ENCODE results near the gene WDR36. TPM values are rescaled to one million over a fixed set of nuclear protein-coding genes. Genes with fewer than 3 reads are reported as not detected.

The WDR36 gene
- total and polyA plus RNA-seq, 2 donors from 2014 or later, result 4.5 to 31.8 TPM

DNA sequence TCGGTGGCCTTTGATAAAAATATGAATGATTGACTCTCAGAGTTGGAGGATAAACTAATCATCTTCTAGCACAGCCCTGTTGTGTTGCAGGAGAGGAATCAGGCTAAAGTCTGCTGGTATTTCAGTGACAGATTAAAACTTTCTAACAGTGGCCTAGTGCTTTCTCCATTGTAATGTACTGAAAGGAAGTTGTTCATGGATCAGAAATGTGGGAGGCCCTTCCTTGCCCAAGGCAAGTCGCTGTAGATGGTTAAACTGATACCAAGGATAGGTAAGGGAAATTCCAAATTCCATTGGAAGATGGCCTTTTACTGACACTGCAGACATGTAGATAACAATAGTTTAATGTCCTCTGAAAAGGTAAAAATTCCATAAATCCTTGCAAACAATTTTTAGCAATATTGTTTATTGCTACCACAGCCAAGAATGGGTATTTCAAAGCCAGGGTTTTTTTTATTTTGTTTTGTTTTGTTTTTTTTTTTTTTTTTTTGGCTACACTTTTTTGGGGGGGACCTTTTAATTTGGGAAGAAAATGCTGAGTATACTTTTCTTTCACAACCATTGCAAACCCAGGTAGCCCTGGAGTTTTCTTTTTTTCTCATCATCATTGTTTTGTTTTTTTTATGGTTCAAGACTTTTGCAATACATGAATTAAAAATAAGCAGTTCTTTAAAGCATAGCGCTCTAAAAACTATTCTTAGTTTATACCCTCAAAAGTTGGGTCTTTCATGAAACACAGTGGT lies 35.5 kb downstream of the WDR36 start:
- Histone ChIP-seq H3K4me1 (ENCODE audit: control insufficient read depth in 2 of 3, insufficient read depth in 2 of 3, low read depth in 1 of 3, low read length in 3 of 3) (no peaks in the 10 kb centered on the region), H3K4me3 (ENCODE audit: low read length in 3 of 3) (no peak overlapping the region), H3K36me3 (ENCODE audit: control insufficient read depth in 2 of 3, insufficient read depth in 3 of 3, low read length in 3 of 3) (peaks cover 0 to 11% (median 9%) of the 10 kb centered on the region in 3 donors), H3K9me3 (ENCODE audit: control insufficient read depth in 2 of 3, insufficient read depth in 1 of 3, low read length in 3 of 3) (no peaks in the 10 kb centered on the region), H3K9ac (ENCODE audit: low read length in 3 of 3) (no peak overlapping the region), H3K27me3 (ENCODE audit: control insufficient read depth, insufficient read depth, low read length) (no peaks in the 10 kb centered on the region), H3K27ac (ENCODE audit: low read depth in 2 of 2, low read length in 2 of 2) (no peak overlapping the region)
- TF ChIP-seq, protein P1, sequence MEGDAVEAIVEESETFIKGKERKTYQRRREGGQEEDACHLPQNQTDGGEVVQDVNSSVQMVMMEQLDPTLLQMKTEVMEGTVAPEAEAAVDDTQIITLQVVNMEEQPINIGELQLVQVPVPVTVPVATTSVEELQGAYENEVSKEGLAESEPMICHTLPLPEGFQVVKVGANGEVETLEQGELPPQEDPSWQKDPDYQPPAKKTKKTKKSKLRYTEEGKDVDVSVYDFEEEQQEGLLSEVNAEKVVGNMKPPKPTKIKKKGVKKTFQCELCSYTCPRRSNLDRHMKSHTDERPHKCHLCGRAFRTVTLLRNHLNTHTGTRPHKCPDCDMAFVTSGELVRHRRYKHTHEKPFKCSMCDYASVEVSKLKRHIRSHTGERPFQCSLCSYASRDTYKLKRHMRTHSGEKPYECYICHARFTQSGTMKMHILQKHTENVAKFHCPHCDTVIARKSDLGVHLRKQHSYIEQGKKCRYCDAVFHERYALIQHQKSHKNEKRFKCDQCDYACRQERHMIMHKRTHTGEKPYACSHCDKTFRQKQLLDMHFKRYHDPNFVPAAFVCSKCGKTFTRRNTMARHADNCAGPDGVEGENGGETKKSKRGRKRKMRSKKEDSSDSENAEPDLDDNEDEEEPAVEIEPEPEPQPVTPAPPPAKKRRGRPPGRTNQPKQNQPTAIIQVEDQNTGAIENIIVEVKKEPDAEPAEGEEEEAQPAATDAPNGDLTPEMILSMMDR (IDR thresholded peaks at IDR 0.05; ENCODE audit: borderline replicate concordance, extremely low read depth, insufficient read depth), result no peak
- DNase-seq (no peak), FAIRE-seq (no peak)
- intact Hi-C loops (cut with DNase I), result no loop called here

DNA sequence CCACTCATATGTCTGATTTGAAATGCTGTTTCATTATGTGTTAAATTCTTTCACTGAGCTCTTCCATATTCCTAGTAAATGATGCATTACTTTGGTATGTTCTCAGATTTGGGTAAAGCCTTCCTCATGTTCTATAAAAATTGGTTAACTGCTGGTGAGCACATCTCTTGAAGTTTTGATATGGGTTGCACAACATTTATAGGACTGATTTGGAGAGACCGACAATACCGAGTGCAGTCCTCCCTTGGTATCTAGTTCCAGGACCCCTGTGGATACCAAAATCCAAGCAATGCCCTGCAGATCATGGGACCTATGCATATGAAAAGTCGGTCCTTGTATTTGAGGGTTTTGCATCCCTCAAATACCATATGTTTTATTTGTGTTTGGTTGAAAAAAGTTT lies 37.8 kb downstream of the WDR36 start:
- DNase-seq (no peak), FAIRE-seq (no peak)
- Histone ChIP-seq H3K4me1 (ENCODE audit: control insufficient read depth in 2 of 3, insufficient read depth in 2 of 3, low read depth in 1 of 3, low read length in 3 of 3) (no peaks in the 10 kb centered on the region), H3K9ac (ENCODE audit: low read length in 3 of 3) (no peak overlapping the region), H3K27ac (ENCODE audit: low read depth in 2 of 2, low read length in 2 of 2) (no peak overlapping the region), H3K36me3 (ENCODE audit: control insufficient read depth in 2 of 3, insufficient read depth in 3 of 3, low read length in 3 of 3) (peaks cover 0 to 10% (median 8%) of the 10 kb centered on the region in 3 donors), H3K27me3 (ENCODE audit: control insufficient read depth, insufficient read depth, low read length) (no peaks in the 10 kb centered on the region), H3K9me3 (ENCODE audit: control insufficient read depth in 2 of 3, insufficient read depth in 1 of 3, low read length in 3 of 3) (no peaks in the 10 kb centered on the region), H3K4me3 (ENCODE audit: low read length in 3 of 3) (no peak overlapping the region)
- TF ChIP-seq, protein P1 (IDR thresholded peaks at IDR 0.05; ENCODE audit: borderline replicate concordance, extremely low read depth, insufficient read depth), result no peak
- intact Hi-C loops (cut with DNase I), result no loop called here

GRCh38 chr5:111131356-111131755 lies 39.2 kb downstream of the WDR36 start:
- Histone ChIP-seq H3K27ac (ENCODE audit: low read depth in 2 of 2, low read length in 2 of 2) (no peak overlapping the region), H3K9ac (ENCODE audit: low read length in 3 of 3) (no peak overlapping the region), H3K9me3 (ENCODE audit: control insufficient read depth in 2 of 3, insufficient read depth in 1 of 3, low read length in 3 of 3) (no peaks in the 10 kb centered on the region), H3K27me3 (ENCODE audit: control insufficient read depth, insufficient read depth, low read length) (no peaks in the 10 kb centered on the region), H3K4me1 (ENCODE audit: control insufficient read depth in 2 of 3, insufficient read depth in 2 of 3, low read depth in 1 of 3, low read length in 3 of 3) (no peaks in the 10 kb centered on the region), H3K36me3 (ENCODE audit: control insufficient read depth in 2 of 3, insufficient read depth in 3 of 3, low read length in 3 of 3) (peaks cover 0 to 5% (median under 1%) of the 10 kb centered on the region in 3 donors), H3K4me3 (ENCODE audit: low read length in 3 of 3) (no peak overlapping the region)
- FAIRE-seq, result no peak
- DNase-seq, result peak in 1 of 5 donors; percentile 14
- intact Hi-C loops (cut with DNase I), result no loop called here
- TF ChIP-seq, protein P1 (IDR thresholded peaks at IDR 0.05; ENCODE audit: borderline replicate concordance, extremely low read depth, insufficient read depth), result no peak

Measured in kidney (tissue), 14 donors.